Tibial artery (tissue), 4 donors: ENCODE measurements around the gene CACNA1C.

Experiments
- DNase-seq, 2 donors: peaks; one replicate each; pipeline ENCODE4 v3.0.0-alpha.2; 2019
- H3K27ac ChIP-seq, 2 donors: fragments of 200-600 bp; sonication (generic) in 1 of 2; 1 replicate in 1 of 2; 2 replicates in 1 of 2; pipeline ENCODE4 v1.5.1; 2018 to 2019; ENCODE audit warnings: mild to moderate bottlenecking in 1 of 2
- H3K27me3 ChIP-seq, 2 donors: fragments of 200-600 bp; sonication (generic) in 1 of 2; one replicate each; pipeline versions ENCODE4 v1.5.1 to v1.6.0; 2016 to 2019
- H3K36me3 ChIP-seq, 3 donors: fragments of 200-600 bp; sonication (generic) in 2 of 3; one replicate each; pipeline ENCODE4 v1.5.1; 2016 to 2019; ENCODE audit warnings: mild to moderate bottlenecking in 2 of 3
- H3K4me1 ChIP-seq, 4 donors: fragments of 200-600 bp; sonication (generic) in 2 of 4; 1 replicate in 3 of 4; 2 replicates in 1 of 4; pipeline ENCODE4 v1.5.1; 2016 to 2019
- H3K4me3 ChIP-seq, 2 donors: fragments of 200-600 bp; sonication (generic) in 1 of 2; 1 replicate in 1 of 2; 2 replicates in 1 of 2; pipeline ENCODE4 v1.5.1; 2018 to 2019; ENCODE audit warnings: mild to moderate bottlenecking in 2 of 2
- H3K9me3 ChIP-seq, 3 donors: fragments of 200-600 bp; sonication (generic) in 1 of 3; one replicate each; pipeline ENCODE4 v1.5.1; 2016 to 2019
- CTCF ChIP-seq, 2 experiments: fragments of 200-600 bp in 1 of 2; fragments of 450-650 bp in 1 of 2; IDR thresholded peaks; one replicate each; pipeline ENCODE4 v1.5.1; 2017 to 2019; ENCODE audit warnings: antibody characterized with exemption in 2 of 2, mild to moderate bottlenecking in 1 of 2, moderate library complexity in 1 of 2
- intact Hi-C: fragments of 100-400 bp; cut with DNase I; formaldehyde crosslinking; loops from one replicate; pipeline ENCODE4 v1.15.0; 2023; ENCODE audit warnings: low total_unique reads

Gene CACNA1C

GRCh38 chr12:2509137-2509536 is 456.4 kb downstream of the CACNA1C start:
- intact Hi-C loops: no loop called here
- H3K9me3 ChIP-seq: no peaks in the 10 kb centered on the region
- H3K27ac ChIP-seq: no peak overlapping the region

GRCh38 chr12:2510045-2510444 is 457.3 kb downstream of the CACNA1C start:
- intact Hi-C loops: no loop called here
- no peak for TF ChIP-seq CTCF (IDR thresholded peaks at IDR 0.05)
- H3K4me1 ChIP-seq: no peaks in the 10 kb centered on the region
- peaks cover 15 to 53% (median 44%) of the 10 kb centered on the region in 3 donors for H3K36me3 ChIP-seq
- no peak for DNase-seq
- H3K27ac ChIP-seq: no peak overlapping the region
- H3K9me3 ChIP-seq: no peaks in the 10 kb centered on the region
- H3K27me3 ChIP-seq: no peaks in the 10 kb centered on the region
- no peak overlapping the region for H3K4me3 ChIP-seq

More at GRCh38 chr12:2509137-2509536, 456.4 kb downstream of the CACNA1C start:
- H3K4me1 ChIP-seq: no peaks in the 10 kb centered on the region
- no peaks in the 10 kb centered on the region for H3K27me3 ChIP-seq
- no peak for TF ChIP-seq CTCF (IDR thresholded peaks at IDR 0.05)
- peaks cover 21 to 44% (median 44%) of the 10 kb centered on the region in 3 donors for H3K36me3 ChIP-seq
- DNase-seq: no peak
- H3K4me3 ChIP-seq: no peak overlapping the region

GRCh38 chr12:2513141-2514037 is 460.6 kb downstream of the CACNA1C start:
- DNase-seq: no peak
- Histone ChIP-seq H3K27me3 (no peaks in the 10 kb centered on the region), H3K4me3 (no peak overlapping the region), H3K9me3 (no peaks in the 10 kb centered on the region), H3K27ac (no peak overlapping the region), H3K36me3 (peaks cover 19 to 56% (median 36%) of the 10 kb centered on the region in 3 donors), H3K4me1 (no peaks in the 10 kb centered on the region)
- intact Hi-C loops: no loop called here
- no peak for TF ChIP-seq CTCF (IDR thresholded peaks at IDR 0.05)

GRCh38 chr12:2514038-2514340 is 461.2 kb downstream of the CACNA1C start:
- Histone ChIP-seq H3K9me3 (no peaks in the 10 kb centered on the region), H3K4me3 (no peak overlapping the region), H3K27me3 (no peaks in the 10 kb centered on the region), H3K36me3 (peaks cover 24 to 61% (median 42%) of the 10 kb centered on the region in 3 donors), H3K27ac (no peak overlapping the region), H3K4me1 (no peaks in the 10 kb centered on the region)
- DNase-seq: no peak
- intact Hi-C loops: no loop called here
- no peak for TF ChIP-seq CTCF (IDR thresholded peaks at IDR 0.05)

GRCh38 chr12:2520722-2521246 is 468.0 kb downstream of the CACNA1C start:
- Histone ChIP-seq H3K4me3 (no peak overlapping the region), H3K4me1 (no peaks in the 10 kb centered on the region), H3K36me3 (peaks cover 19 to 64% (median 29%) of the 10 kb centered on the region in 3 donors), H3K9me3 (no peaks in the 10 kb centered on the region), H3K27ac (no peak overlapping the region), H3K27me3 (no peaks in the 10 kb centered on the region)
- intact Hi-C loops: no loop called here
- DNase-seq: no peak
- no peak for TF ChIP-seq CTCF (IDR thresholded peaks at IDR 0.05)
